Pancreas (tissue), 10 donors: ENCODE data around the gene PTPN14. TPM values are rescaled to one million over a fixed set of nuclear protein-coding genes. Genes with fewer than 3 reads are reported as not detected.

Experiments used
- ATAC-seq, 4 donors: fragments of 200-7000 bp; cut with Tn5 transposase; one replicate each; pipeline versions ENCODE4 v1.8.0 to v1.9.1; 2020; ENCODE audit warnings: mild to moderate bottlenecking in 4 of 4, moderate library complexity in 4 of 4
- DNase-seq, 6 donors: peaks; one replicate each; pipeline ENCODE4 v3.0.0-alpha.2; 2020
- FAIRE-seq: peaks from 2 replicates; lab custom pipeline; 2012; peaks lifted over from hg19 to GRCh38; lab: Jason Lieb, UNC
- H3K27ac ChIP-seq, 4 donors: fragments of 200-600 bp; sonication (generic); 1 replicate in 3 of 4; 2 replicates in 1 of 4; pipeline versions ENCODE4 v1.5.0 to v1.8.0; 2020
- H3K27me3 ChIP-seq, 4 donors: fragments of 200-600 bp; one replicate each; pipeline ENCODE4 v1.8.0; 2021
- H3K36me3 ChIP-seq, 3 donors: fragments of 200-600 bp; sonication (generic) in 1 of 3; one replicate each; pipeline versions ENCODE4 v1.5.0 to v1.8.0; 2020 to 2021
- H3K4me1 ChIP-seq, 3 donors: fragments of 200-600 bp; one replicate each; pipeline ENCODE4 v1.8.0; 2021
- H3K4me3 ChIP-seq, 4 donors: fragments of 200-600 bp; sonication (generic) in 2 of 4; one replicate each; pipeline versions ENCODE4 v1.5.0 to v1.8.0; 2020 to 2021
- H3K9me3 ChIP-seq, 4 donors: fragments of 200-600 bp; one replicate each; pipeline ENCODE4 v1.8.0; 2021
- CTCF ChIP-seq, 4 donors: fragments of 200-600 bp; sonication (generic) in 3 of 4; IDR thresholded peaks; one replicate each; pipeline versions ENCODE4 v1.5.0 to v1.8.0; 2021; ENCODE audit warnings: antibody characterized with exemption in 4 of 4
- WGBS, 2 donors: extraction: QIAGEN DNeasy Blood & Tissue Kit; methylation state at CpG; one replicate each; pipeline ENCODE4 v1.1.7; 2013; 5-methylcytosine and 5-hydroxymethylcytosine counted together
- intact Hi-C, 3 donors: fragments of 100-400 bp; cut with DNase I; formaldehyde crosslinking; loops; one replicate each; pipeline versions ENCODE4 v1.11.1 to v1.14.2; 2022
- polyA plus RNA-seq, 2 donors: library from polyadenylated mRNA; stranded (reverse); fragments of 200-250 nt; gene quantifications; one replicate each; pipeline ENCODE4 v1.2.3, GENCODE V29; 2013
- total RNA-seq, 6 donors: library from RNA; stranded (reverse); fragmentation: NEBNext Ultra II Directional in 4 of 6; extraction: Animal tissue kit (Norgen Biotek cat#: 25700) in 4 of 6; gene quantifications; one replicate each; pipeline versions ENCODE4 v1.2.1 to v1.2.4, GENCODE V29; 2021 to 2023
- donor health status: healthy with polysubstance abuse.
- donor health status: DM: no; HTN: no; CAD: no; lungs with moderate emphysema.
- donor health status: DM: no; HTN: no; CAD: no.
- donor health status: control.
- donor health status: control.
- donor health status: Bipolar disorder and iron deficiency.
- donor health status: DM: yes; HTN: yes; CAD: no.
- donor health status: DM: no; HTN: no; CAD: no.
- donor health status: DM: no; HTN: no; CAD: no.
- donor health status: DM: yes; HTN: yes; CAD: no.

The PTPN14 gene
- total and polyA plus RNA-seq, 8 donors, result 1.9 to 17.5 (median 11.5) TPM

- no peaks in the 10 kb centered on the region for H3K36me3 ChIP-seq
- DNase-seq (no peak), ATAC-seq (no peak), FAIRE-seq (no peak)
- TF ChIP-seq CTCF (IDR thresholded peaks at IDR 0.05), result no peak
- no peaks in the 10 kb centered on the region for H3K9me3 ChIP-seq
- 85 to 90% methylated on average over 9 of the region's 9 CpGs for WGBS, 2 donors
- no peaks in the 10 kb centered on the region for H3K4me1 ChIP-seq
- no peaks in the 10 kb centered on the region for H3K27me3 ChIP-seq
- H3K4me3 ChIP-seq, result no peak overlapping the region
- intact Hi-C loops, result no loop called here
- H3K27ac ChIP-seq, result no peak overlapping the region
These were observed 246.1 kb downstream of the PTPN14 start for GRCh38 chr1:214305164-214305751.

- no peak overlapping the region for H3K4me3 ChIP-seq
- no peaks in the 10 kb centered on the region for H3K4me1 ChIP-seq
- no peaks in the 10 kb centered on the region for H3K9me3 ChIP-seq
- TF ChIP-seq CTCF (IDR thresholded peaks at IDR 0.05), result no peak
- 83 to 84% methylated on average over 25 of the region's 25 CpGs for WGBS, 2 donors
- ATAC-seq (no peak), FAIRE-seq (no peak), DNase-seq (no peak)
- no peaks in the 10 kb centered on the region for H3K27me3 ChIP-seq
- intact Hi-C loops, result no loop called here
- no peak overlapping the region for H3K27ac ChIP-seq
- no peaks in the 10 kb centered on the region for H3K36me3 ChIP-seq
These were observed 248.1 kb downstream of the PTPN14 start for GRCh38 chr1:214303141-214303930.

- Histone ChIP-seq H3K9me3 (no peaks in the 10 kb centered on the region), H3K36me3 (no peaks in the 10 kb centered on the region), H3K4me3 (no peak overlapping the region), H3K27ac (no peak overlapping the region), H3K4me1 (no peaks in the 10 kb centered on the region), H3K27me3 (no peaks in the 10 kb centered on the region)
- FAIRE-seq, result no peak
- intact Hi-C loops, result no loop called here
- no peak for DNase-seq
- no peak for ATAC-seq
- TF ChIP-seq CTCF (IDR thresholded peaks at IDR 0.05), result no peak
These were observed 249.9 kb downstream of the PTPN14 start for GRCh38 chr1:214301526-214301925.

GRCh38 chr1:214300149-214300780, 251.1 kb downstream of the PTPN14 start:
- ATAC-seq (no peak), DNase-seq (no peak), FAIRE-seq (no peak)
- no peaks in the 10 kb centered on the region for H3K4me1 ChIP-seq
- no peak overlapping the region for H3K27ac ChIP-seq
- H3K36me3 ChIP-seq, result no peaks in the 10 kb centered on the region
- H3K9me3 ChIP-seq, result no peaks in the 10 kb centered on the region
- 95 to 97% methylated on average over 9 of the region's 9 CpGs for WGBS, 2 donors
- TF ChIP-seq CTCF (IDR thresholded peaks at IDR 0.05), result no peak
- intact Hi-C loops, result no loop called here
- H3K4me3 ChIP-seq, result no peak overlapping the region
- H3K27me3 ChIP-seq, result no peaks in the 10 kb centered on the region

Other genes with a start within 250 kb of the PTPN14 start
- 1 to 10 TPM in 2 of 6 donors, under 1 TPM in 4; 0.09 to 2.0 (median 0.65) TPM for gene CENPF, start 51.6 kb upstream of the PTPN14 start, total RNA-seq
- gene CENPF, start 51.6 kb upstream of the PTPN14 start, polyA plus RNA-seq, result under 1 TPM; 0.05 to 0.15 TPM